Uterus (tissue), 4 donors: ENCODE data around the gene USP14. TPM values are rescaled to one million over a fixed set of nuclear protein-coding genes. Genes with fewer than 3 reads are reported as not detected.

ENCODE experiments used
- DNase-seq, 2 donors: peaks; one replicate each; pipeline ENCODE4 v3.0.0-alpha.2; 2019 to 2020
- H3K27ac ChIP-seq, 2 donors: fragments of 200-600 bp; sonication (generic); 1 replicate in 1 of 2; 2 replicates in 1 of 2; pipeline ENCODE4 v1.5.1; 2016 to 2018
- H3K27me3 ChIP-seq, 2 donors: fragments of 200-600 bp; sonication (generic); one replicate each; pipeline ENCODE4 v1.5.1; 2018 to 2019; ENCODE audit warnings: control low read depth in 1 of 2
- H3K36me3 ChIP-seq, 2 donors: fragments of 200-600 bp; sonication (generic); one replicate each; pipeline ENCODE4 v1.5.1; 2019; ENCODE audit warnings: control low read depth in 1 of 2
- H3K4me1 ChIP-seq, 2 donors: fragments of 200-600 bp; sonication (generic); one replicate each; pipeline ENCODE4 v1.5.1; 2018 to 2019; ENCODE audit warnings: control low read depth in 1 of 2
- H3K4me3 ChIP-seq, 2 donors: fragments of 200-600 bp; sonication (generic); 1 replicate in 1 of 2; 2 replicates in 1 of 2; pipeline ENCODE4 v1.5.1; 2018 to 2019; ENCODE audit warnings: mild to moderate bottlenecking in 1 of 2
- H3K9me3 ChIP-seq, 2 donors: fragments of 200-600 bp; sonication (generic); one replicate each; pipeline ENCODE4 v1.5.1; 2019; ENCODE audit warnings: control low read depth in 1 of 2
- CTCF ChIP-seq, 4 experiments: fragments of 200-600 bp in 2 of 4; fragments of 450-650 bp in 2 of 4; sonication (generic) in 2 of 4; IDR thresholded peaks; one replicate each; pipeline ENCODE4 v1.5.1; 2016 to 2019; ENCODE audit warnings: antibody characterized with exemption in 4 of 4, mild to moderate bottlenecking in 2 of 4, moderate library complexity in 1 of 4
- POLR2A ChIP-seq, 2 donors: fragments of 450-650 bp; IDR thresholded peaks; one replicate each; pipeline ENCODE4 v1.6.1; 2016; ENCODE audit warnings: antibody characterized with exemption in 2 of 2, mild to moderate bottlenecking in 1 of 2, moderate library complexity in 1 of 2
- intact Hi-C: fragments of 100-400 bp; cut with DNase I; formaldehyde crosslinking; loops from one replicate; pipeline ENCODE4 v1.15.1; 2023; ENCODE audit warnings: low total_unique reads
- total RNA-seq, 4 donors: library from RNA; depleted of rRNA in 3 of 4; stranded (reverse); fragments of >200 nt in 3 of 4; gene quantifications; one replicate each; pipeline versions ENCODE4 v1.1.0 to v1.2.4, GENCODE V29; 2014 to 2023
- donor health status: DM: yes; HTN: yes; CAD: no.

Gene USP14
- total RNA-seq, 4 donors from 2014 or later = 52.5 to 86.1 (median 60.4) TPM

- Histone ChIP-seq H3K36me3 (peaks cover 0 to 2% of the 10 kb centered on the region in 2 donors), H3K27me3 (no peaks in the 10 kb centered on the region), H3K4me1 (peaks cover 0 to 9% of the 10 kb centered on the region in 2 donors), H3K9me3 (no peaks in the 10 kb centered on the region), H3K27ac (no peak overlapping the region), H3K4me3 (no peak overlapping the region)
- DNase-seq = no peak
- intact Hi-C loops = no loop called here
- no peak for TF ChIP-seq CTCF (IDR thresholded peaks at IDR 0.05)
Measured at GRCh38 chr18:160831-161570, 2.6 kb downstream of the USP14 start.

GRCh38 chr18:172361-172760 is 14.0 kb downstream of the USP14 start:
- Histone ChIP-seq H3K36me3 (no peaks in the 10 kb centered on the region), H3K27me3 (no peaks in the 10 kb centered on the region), H3K9me3 (no peaks in the 10 kb centered on the region), H3K4me3 (no peak overlapping the region), H3K27ac (no peak overlapping the region), H3K4me1 (no peaks in the 10 kb centered on the region)
- intact Hi-C loops = no loop called here
- TF ChIP-seq CTCF (IDR thresholded peaks at IDR 0.05) (no peak), POLR2A (IDR thresholded peaks at IDR 0.05) (no peak)
- DNase-seq = no peak

- Histone ChIP-seq H3K27me3 (no peaks in the 10 kb centered on the region), H3K9me3 (no peaks in the 10 kb centered on the region), H3K27ac (no peak overlapping the region), H3K4me1 (no peaks in the 10 kb centered on the region), H3K4me3 (no peak overlapping the region), H3K36me3 (no peaks in the 10 kb centered on the region)
- no peak for TF ChIP-seq POLR2A (IDR thresholded peaks at IDR 0.05)
- no peak for TF ChIP-seq CTCF (IDR thresholded peaks at IDR 0.05)
- intact Hi-C loops = no loop called here
- no peak for DNase-seq
Measured at GRCh38 chr18:179499-179898, 21.1 kb downstream of the USP14 start.

- Histone ChIP-seq H3K9me3 (no peaks in the 10 kb centered on the region), H3K27me3 (no peaks in the 10 kb centered on the region), H3K27ac (no peak overlapping the region), H3K4me3 (no peak overlapping the region), H3K4me1 (no peaks in the 10 kb centered on the region), H3K36me3 (no peaks in the 10 kb centered on the region)
- intact Hi-C loops = no loop called here
- no peak for DNase-seq
- TF ChIP-seq POLR2A (IDR thresholded peaks at IDR 0.05) = no peak
Measured at GRCh38 chr18:181711-182110, 23.4 kb downstream of the USP14 start.

GRCh38 chr18:183769-184168 is 25.4 kb downstream of the USP14 start:
- intact Hi-C loops = no loop called here

More at GRCh38 chr18:183769-184168, 25.4 kb downstream of the USP14 start:
- Histone ChIP-seq H3K4me1 (no peaks in the 10 kb centered on the region), H3K27ac (no peak overlapping the region), H3K4me3 (no peak overlapping the region), H3K27me3 (no peaks in the 10 kb centered on the region), H3K9me3 (no peaks in the 10 kb centered on the region), H3K36me3 (no peaks in the 10 kb centered on the region)
- DNase-seq = no peak
- TF ChIP-seq POLR2A (IDR thresholded peaks at IDR 0.05) (no peak), CTCF (IDR thresholded peaks at IDR 0.05) (no peak)
